ENCODE data around the gene CAMTA1. TPM values are rescaled to one million over a fixed set of nuclear protein-coding genes. Genes with fewer than 3 reads are reported as not detected.

Gene CAMTA1
- total and polyA plus RNA-seq, 9 of the 15 experiments (the other 6 are each of a cell fraction or from before 2014, with no cell fraction given), result 43.9 to 161 (median 65.9) TPM

GRCh38 chr1:6743189-6744101 lies 41.8 kb upstream of the CAMTA1 start (continued):
- no peak for TF ChIP-seq ZNF143 (CRISPR knock-in tag; IDR thresholded peaks at IDR 0.05)
- TF ChIP-seq ZNF140 (CRISPR knock-in tag; IDR thresholded peaks at IDR 0.05), result no peak
- TF ChIP-seq SOX6 (IDR thresholded peaks at IDR 0.05), result no peak
- TF ChIP-seq ZNF395 (CRISPR knock-in tag; IDR thresholded peaks at IDR 0.05), result 0 out of 2 replicates have a peak, but pooled peaks have one; percentile 50
- TF ChIP-seq HES1 (IDR thresholded peaks at IDR 0.05; ENCODE audit: low read depth), result no peak
- TF ChIP-seq MYC (IDR thresholded peaks at IDR 0.05; ENCODE audit: low read depth, low read length), result no peak
- TF ChIP-seq MYC (CRISPR knock-in tag; IDR thresholded peaks at IDR 0.05; ENCODE audit: borderline replicate concordance, low read depth), result no peak
- TF ChIP-seq PHB2 (IDR thresholded peaks at IDR 0.05; ENCODE audit: low read depth), result no peak
- TF ChIP-seq ZBTB26 (CRISPR knock-in tag; IDR thresholded peaks at IDR 0.05), result no peak
- no peak for TF ChIP-seq YY1 (IDR thresholded peaks at IDR 0.05; ENCODE audit: borderline replicate concordance in 1 of 3, control insufficient read depth in 1 of 3, extremely low read depth in 1 of 3, insufficient read depth in 3 of 3, insufficient read length in 1 of 3, insufficient replicate concordance in 2 of 3, low read depth in 1 of 3, low read length in 2 of 3)
- TF ChIP-seq RBBP5 (IDR thresholded peaks at IDR 0.05; ENCODE audit: borderline replicate concordance, insufficient read depth, low read length, poor library complexity, severe bottlenecking), result no peak
- TF ChIP-seq MEIS2 (IDR thresholded peaks at IDR 0.05; ENCODE audit: partially characterized antibody), result peak; percentile 66
- no peak for TF ChIP-seq FOXA1 (IDR thresholded peaks at IDR 0.05; ENCODE audit: borderline replicate concordance)
- TF ChIP-seq CBX1 (IDR thresholded peaks at IDR 0.05; ENCODE audit: low read depth), result no peak
- TF ChIP-seq TAF15 (IDR thresholded peaks at IDR 0.05; ENCODE audit: low read depth, low read length), result no peak
- no peak for TF ChIP-seq CLOCK (CRISPR knock-in tag; IDR thresholded peaks at IDR 0.05; ENCODE audit: borderline replicate concordance)
- no peak for TF ChIP-seq HLTF (IDR thresholded peaks at IDR 0.05)
- no peak for TF ChIP-seq TGIF2 (CRISPR knock-in tag; IDR thresholded peaks at IDR 0.05)
- TF ChIP-seq TCF15 (CRISPR knock-in tag; IDR thresholded peaks at IDR 0.05), result no peak
